ENCODE measurements around the gene ARHGEF19. TPM values are rescaled to one million over a fixed set of nuclear protein-coding genes. Genes with fewer than 3 reads are reported as not detected.

The ARHGEF19 gene
- total RNA-seq, 4 donors from 2014 or later: 5.7 to 46.8 (median 10.8) TPM

DNA sequence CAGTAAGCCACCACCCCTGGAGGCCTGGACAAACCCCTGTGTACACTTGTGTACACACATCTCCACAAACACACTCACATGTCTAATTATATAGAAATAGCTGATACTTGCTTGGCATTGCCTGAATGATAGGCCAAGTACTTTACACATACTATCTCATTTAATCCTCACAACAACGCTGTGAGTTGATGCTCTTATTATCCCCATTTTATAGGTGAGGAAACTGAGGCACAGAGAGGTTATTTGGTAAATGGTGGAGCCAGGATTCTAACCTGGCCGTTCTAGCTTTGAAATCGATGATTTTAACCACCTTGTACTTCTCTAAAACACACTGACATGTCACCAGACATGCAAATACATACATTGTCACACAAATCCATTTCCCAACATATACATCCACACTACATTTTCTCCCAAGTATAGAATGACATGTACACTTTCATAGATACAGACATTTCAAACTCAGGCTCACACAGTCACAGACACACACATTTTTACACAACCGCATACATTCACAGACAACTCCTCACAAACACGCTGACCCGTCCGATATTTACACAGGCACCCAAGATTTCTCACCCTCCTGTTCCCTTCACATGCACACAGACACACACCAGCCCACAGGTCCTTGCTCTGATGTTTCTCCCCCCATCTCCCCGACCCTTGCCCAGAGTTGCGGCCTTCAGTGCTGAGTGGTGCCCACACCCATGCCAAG lies 3.2 kb downstream of the ARHGEF19 start:
- TF ChIP-seq POLR2A (IDR thresholded peaks at IDR 0.05): no peak
- no peak for TF ChIP-seq CTCF (IDR thresholded peaks at IDR 0.05)
- TF ChIP-seq POLR2AphosphoS5 (IDR thresholded peaks at IDR 0.05): no peak
- no peak for TF ChIP-seq EP300 (IDR thresholded peaks at IDR 0.05; ENCODE audit: low read depth)
- H3K4me3 ChIP-seq: no peak overlapping the region
- 76 to 85% methylated on average over 9 of the region's 9 CpGs for WGBS, 2 donors (ENCODE audit: low coverage in 1 of 2)
- no peak for DNase-seq
- H3K4me1 ChIP-seq: peaks cover 8 to 16% (median 14%) of the 10 kb centered on the region in 4 donors
- H3K27ac ChIP-seq: no peak overlapping the region
- in situ Hi-C loops (cut with MboI; ENCODE audit: low pct_ligation_motif_present in 1 of 4, low pct_unique_long_range_greater_than_20kb in 1 of 4, low sequenced_read_pairs in 3 of 4) (loop anchor here in 1 of 4 donors (25.0 kb wide), 1 partner anchor 153 kb away; the partner anchor contains the start of genes FBXO42 and SZRD1), intact Hi-C loops (cut with DNase I; ENCODE audit: low total_unique reads) (loop anchor here (5.0 kb wide), 1 partner anchor 33 kb away; no protein-coding TSS in a partner anchor)
- H3K27me3 ChIP-seq: no peaks in the 10 kb centered on the region
- no peaks in the 10 kb centered on the region for H3K9me3 ChIP-seq
- H3K36me3 ChIP-seq: no peaks in the 10 kb centered on the region

- no peak for TF ChIP-seq CTCF (IDR thresholded peaks at IDR 0.05)
- no peak for TF ChIP-seq EP300 (IDR thresholded peaks at IDR 0.05; ENCODE audit: low read depth)
- TF ChIP-seq POLR2A (IDR thresholded peaks at IDR 0.05): no peak
- no peak for TF ChIP-seq POLR2AphosphoS5 (IDR thresholded peaks at IDR 0.05)
- no peaks in the 10 kb centered on the region for H3K9me3 ChIP-seq
- H3K36me3 ChIP-seq: no peaks in the 10 kb centered on the region
- no peak overlapping the region for H3K4me3 ChIP-seq
- intact Hi-C loops (cut with DNase I; ENCODE audit: low total_unique reads): loop anchor here (5.0 kb wide), 1 partner anchor 34 kb away; no protein-coding TSS in a partner anchor
- WGBS, 2 donors (ENCODE audit: low coverage in 1 of 2): 91 to 100% methylated on average over 2 to 10 of the region's 13 CpGs
- no peak overlapping the region for H3K27ac ChIP-seq
- no peak for DNase-seq
- no peaks in the 10 kb centered on the region for H3K27me3 ChIP-seq
- in situ Hi-C loops (cut with MboI; ENCODE audit: low pct_ligation_motif_present in 1 of 4, low pct_unique_long_range_greater_than_20kb in 1 of 4, low sequenced_read_pairs in 3 of 4): loop anchor here in 1 of 4 donors (25.0 kb wide), 1 partner anchor 154 kb away; the partner anchor contains the start of genes FBXO42 and SZRD1
- peaks cover 8 to 16% (median 14%) of the 10 kb centered on the region in 4 donors for H3K4me1 ChIP-seq
Observed at GRCh38 chr1:16208270-16208987, 4.0 kb downstream of the ARHGEF19 start.

DNA sequence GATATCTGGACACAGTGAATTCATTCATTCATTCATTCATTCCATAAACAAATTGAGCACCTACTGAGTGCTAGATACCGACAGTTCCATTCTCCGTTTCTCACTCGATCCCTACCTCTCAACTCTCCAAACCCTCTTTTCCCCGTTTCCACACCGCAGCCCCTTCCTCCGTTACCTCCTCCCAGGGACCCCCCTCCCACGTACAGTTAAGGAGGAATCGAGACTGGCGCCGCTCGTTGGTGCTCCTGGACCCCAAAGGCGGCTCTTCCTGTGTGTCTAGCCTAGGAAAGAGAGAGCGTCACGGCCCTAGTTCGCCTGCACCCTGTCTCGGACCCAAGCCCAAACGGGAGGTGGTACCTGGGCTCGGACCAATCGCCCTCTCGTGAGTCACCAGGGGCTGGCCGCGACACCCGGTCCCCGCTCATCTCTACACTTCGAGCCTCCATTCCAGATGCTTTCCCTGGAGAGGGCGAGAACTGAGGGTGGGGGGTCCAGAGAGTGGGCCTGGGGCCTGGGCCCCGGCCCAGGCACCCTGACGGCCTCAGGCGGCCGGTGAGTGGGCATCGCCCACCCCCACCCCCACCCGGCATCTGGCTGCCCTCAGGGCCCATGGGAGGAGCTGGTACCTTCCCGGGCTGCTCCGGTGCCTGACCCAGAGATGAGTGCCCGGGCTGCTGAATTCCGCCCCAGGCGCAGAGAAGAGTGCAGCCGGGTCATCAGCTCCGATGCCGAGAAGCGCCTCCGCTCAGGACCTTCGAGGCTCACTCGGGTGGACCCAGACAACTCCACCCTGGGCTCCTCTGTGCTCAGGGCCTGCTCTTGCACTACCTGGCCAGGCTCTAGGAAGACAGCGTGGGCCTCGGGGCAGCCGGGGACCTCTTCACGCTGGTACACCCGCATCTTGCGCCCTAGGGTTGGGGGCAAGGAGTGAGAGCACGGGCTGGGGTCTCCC lies 4.9 kb downstream of the ARHGEF19 start:
- H3K27ac ChIP-seq: peak overlapping the region; percentile 80 to 99 (median 96)
- H3K36me3 ChIP-seq: no peaks in the 10 kb centered on the region
- peak overlapping the region; percentile 33 to 45 (median 44) for H3K4me3 ChIP-seq
- H3K27me3 ChIP-seq: no peaks in the 10 kb centered on the region
- 29 to 68% methylated on average over 4 to 37 of the region's 51 CpGs for WGBS, 2 donors (ENCODE audit: low coverage in 1 of 2)
- DNase-seq: no peak
- in situ Hi-C loops (cut with MboI; ENCODE audit: low pct_ligation_motif_present in 1 of 4, low pct_unique_long_range_greater_than_20kb in 1 of 4, low sequenced_read_pairs in 3 of 4) (loop anchor here in 1 of 4 donors (25.0 kb wide), 1 partner anchor 155 kb away; the partner anchor contains the start of genes FBXO42 and SZRD1), intact Hi-C loops (cut with DNase I; ENCODE audit: low total_unique reads) (loop anchor here (5.0 kb wide), 1 partner anchor 35 kb away; no protein-coding TSS in a partner anchor)
- H3K4me1 ChIP-seq: peaks cover 8 to 16% (median 14%) of the 10 kb centered on the region in 4 donors
- TF ChIP-seq POLR2AphosphoS5 (IDR thresholded peaks at IDR 0.05): no peak
- H3K9me3 ChIP-seq: no peaks in the 10 kb centered on the region

- 1 to 20% methylated on average over 3 to 47 of the region's 87 CpGs for WGBS, 2 donors (ENCODE audit: low coverage in 1 of 2)
- in situ Hi-C loops (cut with MboI; ENCODE audit: low pct_ligation_motif_present in 1 of 4, low pct_unique_long_range_greater_than_20kb in 1 of 4, low sequenced_read_pairs in 3 of 4): loop anchor here in 1 of 4 donors (25.0 kb wide), 1 partner anchor 156 kb away; the partner anchor contains the start of genes FBXO42 and SZRD1
Observed at GRCh38 chr1:16206547-16207317, 5.7 kb downstream of the ARHGEF19 start.

More at GRCh38 chr1:16206547-16207317, 5.7 kb downstream of the ARHGEF19 start:
- DNase-seq: peak; percentile 98
- Histone ChIP-seq H3K4me1 (peaks cover 8 to 16% (median 14%) of the 10 kb centered on the region in 4 donors), H3K27me3 (no peaks in the 10 kb centered on the region), H3K9me3 (no peaks in the 10 kb centered on the region), H3K4me3 (peak overlapping the region; percentile 33 to 45 (median 44)), H3K36me3 (no peaks in the 10 kb centered on the region), H3K27ac (peak overlapping the region; percentile 80 to 99 (median 96))
- TF ChIP-seq POLR2A (IDR thresholded peaks at IDR 0.05): peak; percentile 85
- TF ChIP-seq CTCF (IDR thresholded peaks at IDR 0.05): no peak
- peak; percentile 88 to 95 (median 90) for TF ChIP-seq POLR2AphosphoS5 (IDR thresholded peaks at IDR 0.05)
- no peak for TF ChIP-seq EP300 (IDR thresholded peaks at IDR 0.05; ENCODE audit: low read depth)
- intact Hi-C loops (cut with DNase I; ENCODE audit: low total_unique reads): loop anchor here (5.0 kb wide), 1 partner anchor 36 kb away; no protein-coding TSS in a partner anchor

Data from transverse colon (tissue), 4 donors.